Hematopoietic multipotent progenitor cell treated with erythropoietin and hydrocortisone succinate and interleukin-3 and kit ligand, for 17 days (in vitro differentiated cells): Measurements from ENCODE around the gene TTLL11.

Source experiments
- DNase-seq: peaks from one replicate; pipeline ENCODE4 v3.0.0-alpha.2; 2015; ENCODE audit warnings: low spot score

The TTLL11 gene

GRCh38 chr9:121852651-121853616 lies 240.2 kb downstream of the TTLL11 start:
- DNase-seq = no peak

DNA sequence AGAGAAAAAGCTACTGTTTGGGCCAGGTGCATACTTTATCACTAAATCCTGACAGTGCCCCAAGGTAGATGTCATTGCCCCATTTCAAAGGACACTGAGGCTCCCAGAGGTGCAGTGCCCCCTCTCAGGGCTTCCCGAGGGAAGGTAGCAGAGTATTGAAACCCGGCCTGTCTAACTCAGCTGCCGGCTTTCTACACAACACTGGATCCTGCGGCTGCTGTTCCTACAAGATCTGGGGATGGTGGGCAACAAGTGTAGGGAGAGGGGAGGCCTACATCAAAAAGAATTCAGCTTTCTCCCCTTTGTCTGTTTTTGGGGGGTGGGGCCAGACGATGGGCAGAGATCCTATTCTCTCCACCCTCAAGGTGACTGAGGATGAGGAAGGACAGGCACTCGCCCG lies 240.9 kb downstream of the TTLL11 start:
- no peak for DNase-seq

- DNase-seq = no peak
These were observed 241.4 kb downstream of the TTLL11 start for GRCh38 chr9:121851641-121852091.

- no peak for DNase-seq
These were observed 242.7 kb downstream of the TTLL11 start for GRCh38 chr9:121850366-121850765.

GRCh38 chr9:121849554-121849953 lies 243.6 kb downstream of the TTLL11 start:
- no peak for DNase-seq

DNA sequence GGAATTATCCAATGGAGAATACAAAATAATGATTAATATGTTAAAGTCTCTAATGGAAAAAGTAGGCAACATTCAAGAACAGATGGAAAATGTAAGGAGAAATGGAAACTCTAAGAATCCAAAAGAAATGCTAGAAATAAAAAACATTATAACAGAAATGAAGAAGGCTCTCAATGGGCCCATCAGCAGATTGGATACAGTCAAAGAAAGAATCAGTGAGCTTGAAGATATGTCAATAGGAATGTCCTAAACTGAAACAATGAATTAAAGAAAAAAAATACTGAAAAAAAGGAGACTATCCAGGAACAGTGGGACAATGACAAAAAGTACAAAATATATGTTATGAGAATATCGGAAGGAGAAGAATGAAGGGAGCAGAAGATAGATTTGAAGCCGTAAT lies 248.5 kb downstream of the TTLL11 start:
- DNase-seq = no peak

DNA sequence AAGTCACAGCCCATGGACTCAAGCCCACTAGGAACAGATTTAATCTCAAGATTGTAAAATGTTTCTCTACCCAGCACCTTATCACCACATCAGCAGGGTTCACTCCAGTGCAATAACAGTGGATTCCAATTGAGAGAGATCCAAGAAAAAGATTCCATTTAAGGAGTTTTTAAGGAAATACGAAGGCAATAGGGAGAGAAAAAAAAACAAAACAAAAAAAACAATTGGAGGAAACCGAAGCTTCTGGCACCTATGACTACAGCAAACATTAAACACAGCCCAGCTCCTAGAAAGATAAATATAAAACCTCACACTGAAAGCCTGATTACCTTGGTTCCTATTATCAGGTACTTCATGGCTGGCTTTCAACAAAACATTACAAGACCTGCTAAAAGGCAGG lies 249.0 kb downstream of the TTLL11 start:
- DNase-seq = no peak

DNA sequence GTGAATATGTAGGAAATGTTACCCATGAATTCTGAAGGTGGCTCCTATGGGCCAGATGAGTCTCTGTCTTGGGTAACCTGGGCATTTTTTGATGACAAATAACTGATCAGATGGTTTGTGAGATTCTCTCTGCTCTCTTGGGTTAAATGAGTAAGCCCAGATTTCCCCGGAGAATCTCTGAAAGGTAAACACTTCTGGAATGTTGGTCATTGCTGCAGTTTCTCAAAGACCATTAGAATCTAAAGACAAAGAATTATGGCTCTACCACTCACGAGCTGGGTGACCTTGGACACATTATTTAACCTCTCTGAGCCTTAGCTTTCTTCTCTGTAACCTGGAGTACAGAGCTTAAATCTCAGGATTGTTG lies 250.5 kb downstream of the TTLL11 start:
- DNase-seq = no peak

- DNase-seq = no peak
These were observed 251.1 kb downstream of the TTLL11 start for GRCh38 chr9:121841771-121842611.

DNA sequence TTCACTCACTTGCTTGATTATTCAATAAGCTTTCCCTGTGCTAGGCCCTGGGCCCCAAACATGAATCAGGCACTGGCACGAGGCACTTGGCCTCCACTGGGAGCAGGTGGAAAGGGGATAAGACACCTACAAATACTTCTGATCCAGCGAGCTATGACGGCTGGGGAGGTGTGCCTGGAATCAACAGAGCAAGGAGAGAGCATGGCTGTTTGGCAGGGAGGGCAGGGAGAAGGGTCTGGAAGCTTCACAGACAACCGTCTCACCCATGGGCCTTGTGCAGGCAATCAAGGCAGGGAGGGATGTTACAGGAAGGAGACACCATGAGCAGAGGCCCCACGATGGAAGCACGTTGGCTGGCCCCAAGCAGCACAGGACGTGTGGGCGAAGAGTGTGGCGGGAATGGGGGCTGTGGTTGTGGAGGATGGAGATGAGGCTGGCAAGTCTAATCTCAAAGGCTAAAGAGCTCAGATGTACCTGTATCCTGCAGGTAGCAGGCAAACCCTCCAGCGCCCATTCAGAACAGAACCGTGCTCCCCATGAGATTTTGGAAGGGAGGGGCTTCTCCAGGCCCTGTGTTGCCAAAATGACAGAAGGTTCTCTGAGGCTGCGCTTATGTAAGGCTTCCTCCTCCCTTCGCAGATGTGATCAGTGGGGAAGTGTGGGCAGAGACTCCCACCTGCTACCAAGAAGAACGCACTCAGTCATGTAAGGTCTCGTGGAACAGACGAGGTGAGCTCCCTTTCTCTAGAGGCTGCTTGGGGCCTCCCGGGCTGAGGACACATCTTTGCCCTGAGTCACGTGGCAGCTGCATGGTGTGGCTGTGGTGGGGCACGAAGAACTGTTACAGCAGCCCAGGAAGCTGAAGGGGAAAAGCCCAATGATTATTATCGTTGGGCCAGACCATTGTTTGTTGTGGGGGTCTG lies 252.0 kb downstream of the TTLL11 start:
- DNase-seq = no peak

GRCh38 chr9:121839726-121840500 lies 253.2 kb downstream of the TTLL11 start:
- no peak for DNase-seq

DNA sequence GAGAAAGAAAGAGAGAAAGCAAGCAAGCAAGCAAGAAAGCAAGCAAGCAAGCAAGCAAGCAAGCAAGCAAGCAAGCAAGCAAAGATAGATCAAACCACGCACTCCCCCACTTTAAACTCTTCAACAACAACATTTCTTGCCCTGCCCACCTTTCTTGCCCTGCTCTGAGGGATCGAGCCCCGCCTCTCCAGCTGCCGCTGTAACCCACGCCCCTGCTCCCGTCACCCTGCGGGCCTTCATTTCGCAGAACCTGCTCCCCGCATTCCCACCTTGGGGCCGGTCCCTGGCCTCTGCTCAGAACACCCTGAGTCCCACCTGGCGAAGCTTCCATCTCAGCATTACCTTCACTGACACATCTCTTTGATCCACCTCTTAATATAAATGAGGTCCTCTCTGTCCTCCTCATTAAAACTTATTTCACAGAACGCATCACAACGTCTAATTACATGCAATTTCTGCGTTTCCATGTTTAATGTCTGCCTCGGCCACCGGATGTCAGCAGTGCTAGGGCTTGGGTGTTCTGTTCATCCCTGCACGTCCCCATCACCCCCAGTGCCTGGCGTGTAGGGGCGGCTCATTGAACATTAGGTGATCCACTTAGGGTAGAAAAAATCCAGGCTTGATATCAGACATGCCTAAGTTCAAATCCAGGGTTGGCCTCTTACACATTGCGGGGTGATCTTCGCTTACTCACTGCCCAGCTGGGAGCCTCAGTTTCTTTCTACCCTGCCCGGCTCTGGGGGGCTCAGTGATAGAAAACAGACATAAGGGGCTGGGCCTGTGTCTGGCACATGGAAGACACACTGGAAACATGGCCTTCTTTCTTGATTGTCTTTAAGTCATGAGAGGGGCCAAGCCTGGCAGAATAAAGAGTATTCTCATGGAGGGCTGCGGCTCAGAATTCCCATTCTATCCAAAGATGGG lies 254.1 kb downstream of the TTLL11 start:
- DNase-seq = no peak

DNA sequence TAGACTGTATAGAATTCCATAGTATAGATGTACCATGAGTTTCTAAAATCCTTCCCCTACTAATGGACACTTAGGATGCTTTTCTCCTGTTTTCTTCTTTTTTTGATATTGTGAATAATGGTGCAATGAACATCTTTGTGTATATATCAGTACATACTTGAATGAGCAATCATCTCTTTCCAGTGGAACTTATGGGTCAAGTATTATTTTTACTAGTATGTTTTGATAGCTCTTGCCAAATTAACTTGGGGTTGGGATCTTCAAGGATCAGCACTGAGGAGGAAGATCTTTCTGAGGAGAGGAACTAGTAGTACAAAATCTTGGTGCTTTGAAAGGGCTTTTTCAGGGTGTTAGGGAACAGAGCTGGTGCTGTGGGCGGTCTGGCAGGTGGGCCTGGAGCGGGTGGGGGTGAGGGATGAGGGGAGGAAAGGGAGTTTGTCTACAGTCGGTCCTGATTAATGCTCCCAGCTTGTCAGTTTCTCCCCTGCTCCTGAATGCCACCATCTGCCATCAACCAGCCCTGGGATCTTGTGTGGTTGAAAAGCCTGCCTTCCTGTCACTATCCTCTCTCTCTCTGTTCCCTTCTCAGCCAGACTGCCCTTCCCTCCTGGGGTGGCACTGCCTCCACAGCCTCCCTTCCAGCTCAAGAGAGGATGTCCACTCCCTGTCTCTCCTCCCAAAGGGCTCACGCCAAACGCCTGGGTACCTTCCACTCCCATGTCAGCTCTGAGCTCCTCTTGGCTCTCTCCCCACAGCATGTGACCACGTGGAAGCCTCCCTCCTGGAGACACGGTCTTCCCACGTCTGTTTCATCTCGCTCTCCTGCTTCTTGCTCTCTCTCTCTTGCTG lies 255.8 kb downstream of the TTLL11 start:
- no peak for DNase-seq

DNA sequence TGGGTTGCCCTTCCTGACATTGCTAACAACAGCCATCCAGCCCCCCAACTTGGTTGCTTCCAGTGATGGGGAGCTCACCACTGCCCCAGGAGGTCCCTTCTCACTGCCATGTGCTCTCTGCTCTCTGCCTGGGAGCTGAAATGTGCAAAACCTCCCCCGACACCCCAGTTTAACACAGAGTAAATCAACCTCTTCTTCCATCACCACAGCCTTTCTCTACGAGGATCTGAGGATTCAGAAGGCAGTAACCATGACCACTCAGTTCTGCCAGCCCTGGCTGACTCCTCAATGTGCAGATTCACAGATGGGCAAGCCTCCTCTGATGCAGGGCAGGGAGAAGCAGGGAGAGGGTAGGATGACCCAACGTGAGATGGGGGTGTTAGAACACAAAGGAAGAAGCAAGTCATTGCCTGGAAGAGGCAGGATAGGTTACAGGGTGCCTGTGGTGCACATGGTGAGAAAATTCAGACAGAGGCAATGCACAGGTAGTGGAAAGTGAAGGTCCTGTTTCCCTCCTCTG lies 256.7 kb downstream of the TTLL11 start:
- DNase-seq = no peak

- DNase-seq = no peak
These were observed 257.3 kb downstream of the TTLL11 start for GRCh38 chr9:121835587-121836365.

GRCh38 chr9:121833061-121833460 lies 260.0 kb downstream of the TTLL11 start:
- DNase-seq = no peak

GRCh38 chr9:121831869-121832268 lies 261.2 kb downstream of the TTLL11 start:
- no peak for DNase-seq
